Peyer's patch (tissue), 4 donors: Measurements from ENCODE around the gene DLGAP1. TPM values are rescaled to one million over a fixed set of nuclear protein-coding genes. Genes with fewer than 3 reads are reported as not detected.
"Not testable (repeated sequence)": the region's sequence is repeated elsewhere in the genome, so short reads cannot be mapped to it uniquely, and the experiment has no call there.

Experiments used
- DNase-seq, 3 donors: peaks; one replicate each; pipeline ENCODE4 v3.0.0-alpha.2; 2017 to 2019
- H3K27ac ChIP-seq, 4 donors: fragments of 200-600 bp; sonication (generic); one replicate each; pipeline ENCODE4 v1.5.1; 2016 to 2019
- H3K27me3 ChIP-seq, 2 donors: fragments of 200-600 bp; sonication (generic); one replicate each; pipeline ENCODE4 v1.5.1; 2019
- H3K36me3 ChIP-seq, 3 donors: fragments of 200-600 bp; sonication (generic); one replicate each; pipeline ENCODE4 v1.5.1; 2016 to 2019
- H3K4me1 ChIP-seq, 4 donors: fragments of 200-600 bp; sonication (generic); one replicate each; pipeline ENCODE4 v1.5.1; 2016 to 2019
- H3K4me3 ChIP-seq, 4 donors: fragments of 200-600 bp; sonication (generic); 1 replicate in 3 of 4; 2 replicates in 1 of 4; pipeline ENCODE4 v1.5.1; 2016 to 2019; ENCODE audit warnings: mild to moderate bottlenecking in 1 of 4
- H3K9me3 ChIP-seq, 4 donors: fragments of 200-600 bp; sonication (generic); one replicate each; pipeline ENCODE4 v1.5.1; 2016 to 2019; ENCODE audit warnings: mild to moderate bottlenecking in 1 of 4
- POLR2A ChIP-seq, 2 donors: fragments of 450-650 bp; IDR thresholded peaks; one replicate each; pipeline ENCODE4 v1.5.1; 2017; ENCODE audit warnings: antibody characterized with exemption in 2 of 2, mild to moderate bottlenecking in 2 of 2, moderate library complexity in 2 of 2
- total RNA-seq, 4 donors: library from RNA; depleted of rRNA; stranded (reverse); fragments of >200 nt; gene quantifications; one replicate each; pipeline ENCODE4 v1.1.0, GENCODE V29; 2016
- TF ChIP-seq, protein P1 (sequence below), 6 experiments: fragments of 450-650 bp in 4 of 6; fragments of 200-600 bp in 2 of 6; sonication (generic) in 1 of 6; IDR thresholded peaks; one replicate each; pipeline ENCODE4 v1.5.1; 2017 to 2019; ENCODE audit warnings: antibody characterized with exemption in 6 of 6, mild to moderate bottlenecking in 3 of 6, moderate library complexity in 1 of 6

Gene DLGAP1
- total RNA-seq, 4 donors from 2014 or later, result 0.53 to 4.1 (median 2.1) TPM

DNA sequence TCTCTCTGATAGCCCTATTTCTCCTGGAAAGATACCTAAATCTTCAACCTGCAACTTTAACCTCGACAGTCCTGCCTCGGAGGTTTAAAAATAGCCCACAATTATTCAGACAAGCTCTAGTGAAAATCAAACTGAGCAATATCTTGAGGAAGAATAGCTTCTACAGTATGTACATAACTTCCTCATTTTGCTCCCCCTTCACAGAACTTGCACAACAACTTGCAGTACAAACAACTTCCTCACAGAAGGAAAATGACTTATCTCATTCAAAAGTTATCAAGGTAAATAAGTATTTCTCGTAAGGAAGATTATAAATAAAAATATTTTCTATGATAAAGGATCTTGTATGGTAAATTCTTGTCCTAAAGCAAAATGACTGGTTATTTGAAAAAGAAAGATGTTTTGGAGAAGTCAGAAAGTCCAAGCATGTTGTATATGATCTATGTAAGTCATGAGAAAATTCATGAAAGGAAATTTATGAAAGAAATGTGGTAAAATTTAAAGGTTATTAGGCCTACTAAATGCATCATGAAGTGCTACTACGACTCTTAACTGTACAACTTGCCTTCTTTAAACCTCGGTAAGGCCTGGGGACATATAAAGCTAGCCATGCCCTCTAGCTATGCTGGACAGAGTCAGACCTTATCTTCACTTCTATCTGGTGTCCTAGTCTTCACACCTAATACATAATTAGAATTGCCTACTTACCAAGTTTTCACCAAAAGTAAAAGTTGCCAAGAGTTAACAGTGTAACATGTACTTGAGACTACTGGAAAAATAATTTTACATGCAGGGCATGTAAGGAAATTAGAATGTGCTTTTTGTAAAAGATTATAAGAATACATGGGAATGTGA is 394.5 kb downstream of the DLGAP1 start:
- TF ChIP-seq, protein P1, sequence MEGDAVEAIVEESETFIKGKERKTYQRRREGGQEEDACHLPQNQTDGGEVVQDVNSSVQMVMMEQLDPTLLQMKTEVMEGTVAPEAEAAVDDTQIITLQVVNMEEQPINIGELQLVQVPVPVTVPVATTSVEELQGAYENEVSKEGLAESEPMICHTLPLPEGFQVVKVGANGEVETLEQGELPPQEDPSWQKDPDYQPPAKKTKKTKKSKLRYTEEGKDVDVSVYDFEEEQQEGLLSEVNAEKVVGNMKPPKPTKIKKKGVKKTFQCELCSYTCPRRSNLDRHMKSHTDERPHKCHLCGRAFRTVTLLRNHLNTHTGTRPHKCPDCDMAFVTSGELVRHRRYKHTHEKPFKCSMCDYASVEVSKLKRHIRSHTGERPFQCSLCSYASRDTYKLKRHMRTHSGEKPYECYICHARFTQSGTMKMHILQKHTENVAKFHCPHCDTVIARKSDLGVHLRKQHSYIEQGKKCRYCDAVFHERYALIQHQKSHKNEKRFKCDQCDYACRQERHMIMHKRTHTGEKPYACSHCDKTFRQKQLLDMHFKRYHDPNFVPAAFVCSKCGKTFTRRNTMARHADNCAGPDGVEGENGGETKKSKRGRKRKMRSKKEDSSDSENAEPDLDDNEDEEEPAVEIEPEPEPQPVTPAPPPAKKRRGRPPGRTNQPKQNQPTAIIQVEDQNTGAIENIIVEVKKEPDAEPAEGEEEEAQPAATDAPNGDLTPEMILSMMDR (IDR thresholded peaks at IDR 0.05), result no peak
- TF ChIP-seq POLR2A (IDR thresholded peaks at IDR 0.05), result no peak
- H3K27ac ChIP-seq, result no peak overlapping the region
- H3K4me1 ChIP-seq, result no peaks in the 10 kb centered on the region
- no peak overlapping the region for H3K4me3 ChIP-seq
- H3K36me3 ChIP-seq, result no peaks in the 10 kb centered on the region
- no peak for DNase-seq
- no peaks in the 10 kb centered on the region for H3K27me3 ChIP-seq
- H3K9me3 ChIP-seq, result peaks cover 0 to 3% (median 0%) of the 10 kb centered on the region in 4 donors

DNA sequence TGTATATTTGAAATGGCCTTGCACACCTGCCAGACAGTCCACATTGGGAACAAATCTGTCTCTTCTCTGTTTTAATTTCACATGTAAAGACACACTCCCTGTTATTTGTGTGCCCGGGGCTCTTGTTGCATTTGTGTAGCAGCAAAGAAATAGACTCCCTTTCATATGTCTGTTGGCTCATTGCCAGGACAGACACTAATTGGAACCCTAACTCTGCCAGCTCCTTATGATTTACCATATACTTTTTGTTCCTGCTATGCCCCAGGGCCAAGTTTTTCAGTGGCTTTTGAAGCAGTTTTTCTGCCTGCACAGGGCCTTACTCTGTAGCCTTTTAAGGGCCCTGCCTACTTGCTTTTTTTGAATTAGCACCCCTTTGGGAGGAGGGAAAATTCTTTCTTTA is 396.9 kb downstream of the DLGAP1 start:
- TF ChIP-seq, protein P1 (IDR thresholded peaks at IDR 0.05), result no peak
- no peak for TF ChIP-seq POLR2A (IDR thresholded peaks at IDR 0.05)
- no peaks in the 10 kb centered on the region for H3K4me1 ChIP-seq
- no peak overlapping the region for H3K27ac ChIP-seq
- DNase-seq, result no peak
- H3K36me3 ChIP-seq, result no peaks in the 10 kb centered on the region
- H3K4me3 ChIP-seq, result no peak overlapping the region
- no peaks in the 10 kb centered on the region for H3K27me3 ChIP-seq
- peaks cover 0 to 3% (median 0%) of the 10 kb centered on the region in 4 donors for H3K9me3 ChIP-seq

DNA sequence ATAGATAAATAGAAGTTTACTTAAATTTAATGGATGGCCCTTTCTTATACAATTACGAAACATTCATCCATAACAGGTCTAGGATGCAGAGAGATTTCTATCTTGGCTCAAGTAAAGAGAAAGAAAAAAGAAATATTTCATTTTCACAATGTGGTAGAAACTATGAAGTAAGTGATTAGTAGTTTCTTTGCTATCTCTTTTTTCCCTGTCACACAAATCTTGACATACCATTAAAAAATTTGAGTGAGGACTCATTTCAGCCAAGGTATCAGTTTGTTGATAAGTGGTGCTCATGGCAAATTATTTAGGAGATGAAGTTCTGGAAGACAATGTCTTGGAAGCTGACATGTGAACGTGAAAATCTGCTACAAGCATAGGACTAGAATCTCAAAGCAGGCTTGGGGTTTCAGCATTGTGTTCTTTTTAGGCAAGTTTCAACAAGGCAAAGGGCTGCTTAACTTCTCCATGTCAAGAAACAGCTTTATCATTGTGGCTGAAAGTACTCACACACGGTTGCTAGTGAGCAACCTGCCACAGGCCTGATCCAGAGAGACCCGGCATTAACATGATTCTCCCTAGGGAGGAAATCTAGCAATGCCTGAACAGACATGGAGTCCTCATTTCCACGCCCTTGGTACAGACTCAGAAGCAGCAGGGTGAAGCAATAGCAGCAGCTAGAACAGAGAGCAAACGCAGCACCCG is 414.6 kb downstream of the DLGAP1 start:
- no peaks in the 10 kb centered on the region for H3K9me3 ChIP-seq
- H3K27ac ChIP-seq, result no peak overlapping the region
- DNase-seq, result no peak
- no peaks in the 10 kb centered on the region for H3K4me1 ChIP-seq
- no peak overlapping the region for H3K4me3 ChIP-seq
- TF ChIP-seq, protein P1 (IDR thresholded peaks at IDR 0.05), result no peak
- no peak for TF ChIP-seq POLR2A (IDR thresholded peaks at IDR 0.05)
- H3K36me3 ChIP-seq, result no peaks in the 10 kb centered on the region
- no peaks in the 10 kb centered on the region for H3K27me3 ChIP-seq

DNA sequence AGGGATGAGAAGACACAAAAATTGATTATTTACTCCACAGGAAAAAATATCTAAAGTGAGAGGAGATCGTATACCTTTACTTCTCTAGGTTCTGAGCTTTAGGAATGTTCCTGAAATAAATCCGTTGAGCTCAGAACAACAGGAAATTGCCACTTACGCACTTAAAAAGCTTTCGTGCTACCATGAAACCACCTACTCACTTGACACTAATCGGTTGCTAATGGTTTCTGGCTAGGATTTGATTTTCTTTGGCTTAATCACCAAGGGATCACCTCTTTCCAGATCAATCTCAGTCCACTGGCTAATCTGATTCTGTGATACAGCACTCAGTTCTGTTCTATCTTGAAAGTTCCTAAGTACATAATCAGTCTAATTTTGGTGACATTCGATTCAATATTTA is 419.6 kb downstream of the DLGAP1 start:
- no peak overlapping the region for H3K27ac ChIP-seq
- no peaks in the 10 kb centered on the region for H3K9me3 ChIP-seq
- TF ChIP-seq, protein P1 (IDR thresholded peaks at IDR 0.05), result no peak
- TF ChIP-seq POLR2A (IDR thresholded peaks at IDR 0.05), result no peak
- H3K4me1 ChIP-seq, result no peaks in the 10 kb centered on the region
- no peaks in the 10 kb centered on the region for H3K27me3 ChIP-seq
- H3K4me3 ChIP-seq, result no peak overlapping the region
- no peak for DNase-seq
- no peaks in the 10 kb centered on the region for H3K36me3 ChIP-seq

DNA sequence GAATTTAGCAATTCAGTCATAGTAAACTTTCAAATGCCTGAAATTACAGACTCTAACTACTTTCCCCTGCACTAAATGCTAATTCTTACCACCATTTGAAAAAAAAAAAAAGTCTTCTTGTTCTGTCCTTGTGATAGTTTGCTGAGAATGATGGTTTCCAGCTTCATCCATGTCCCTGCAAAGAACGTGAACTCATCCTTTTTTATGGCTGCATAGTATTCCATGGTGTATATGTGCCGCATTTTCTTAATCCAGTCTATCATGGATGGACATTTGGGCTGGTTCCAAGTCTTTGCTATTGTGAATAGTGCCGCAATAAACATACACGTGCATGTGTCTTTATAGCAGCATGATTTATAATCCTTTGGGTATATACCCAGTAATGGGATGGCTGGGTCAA is 420.3 kb downstream of the DLGAP1 start:
- H3K27me3 ChIP-seq, result not testable (repeated sequence)

DNA sequence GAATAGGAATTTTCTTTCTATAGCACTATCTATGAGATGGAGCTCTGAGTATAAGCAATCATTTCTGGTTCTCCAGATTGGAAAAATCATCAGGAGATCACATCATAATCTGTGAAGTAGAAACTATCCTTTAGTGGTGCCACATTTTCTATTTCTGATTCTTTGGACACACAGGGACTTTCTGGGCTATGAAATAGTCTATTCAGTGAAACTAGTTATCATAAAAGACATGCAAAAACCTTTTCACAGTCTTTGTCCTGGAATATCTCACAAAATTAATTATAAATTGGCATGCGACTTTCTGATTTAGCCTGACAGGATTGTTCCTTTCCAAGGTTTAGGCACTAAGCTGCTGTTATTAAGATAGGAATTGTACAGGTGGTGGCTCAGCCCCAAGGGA is 428.6 kb downstream of the DLGAP1 start:
- H3K27ac ChIP-seq, result no peak overlapping the region
- H3K4me3 ChIP-seq, result no peak overlapping the region
- H3K9me3 ChIP-seq, result no peaks in the 10 kb centered on the region
- H3K4me1 ChIP-seq, result no peaks in the 10 kb centered on the region
- no peaks in the 10 kb centered on the region for H3K36me3 ChIP-seq
- no peaks in the 10 kb centered on the region for H3K27me3 ChIP-seq
- no peak for TF ChIP-seq POLR2A (IDR thresholded peaks at IDR 0.05)
- TF ChIP-seq, protein P1 (IDR thresholded peaks at IDR 0.05), result no peak
- DNase-seq, result no peak

More for the DNA sequence above, 420.3 kb downstream of the DLGAP1 start:
- H3K27ac ChIP-seq, H3K36me3 ChIP-seq, H3K4me1 ChIP-seq, H3K9me3 ChIP-seq, DNase-seq, H3K4me3 ChIP-seq: not testable (repeated sequence)
